GM18508 (cell line): ENCODE measurements around the gene PXYLP1.
A peak's percentile ranks its signal among the peaks of the same experiment; 100 is the strongest.
"Not testable (repeated sequence)": the region's sequence is repeated elsewhere in the genome, so short reads cannot be mapped to it uniquely, and the experiment has no call there.

Experiments used
- ATAC-seq: cut with Tn5 transposase; IDR thresholded peaks from one replicate; pipeline ENCODE4 v1.9.1; 2021; ENCODE audit warnings: moderate number of reproducible peaks; ENCODE audit not compliant: insufficient read depth, unreplicated experiment

Gene PXYLP1

GRCh38 chr3:141289228-141289772, 57.7 kb downstream of the PXYLP1 start:
- no peak for ATAC-seq

- ATAC-seq: no peak
These were observed 60.1 kb downstream of the PXYLP1 start for GRCh38 chr3:141291559-141292355.

- ATAC-seq: no peak
These were observed 60.9 kb downstream of the PXYLP1 start for GRCh38 chr3:141292356-141293058.

- no peak for ATAC-seq
These were observed 62.7 kb downstream of the PXYLP1 start for GRCh38 chr3:141294301-141294700.

DNA sequence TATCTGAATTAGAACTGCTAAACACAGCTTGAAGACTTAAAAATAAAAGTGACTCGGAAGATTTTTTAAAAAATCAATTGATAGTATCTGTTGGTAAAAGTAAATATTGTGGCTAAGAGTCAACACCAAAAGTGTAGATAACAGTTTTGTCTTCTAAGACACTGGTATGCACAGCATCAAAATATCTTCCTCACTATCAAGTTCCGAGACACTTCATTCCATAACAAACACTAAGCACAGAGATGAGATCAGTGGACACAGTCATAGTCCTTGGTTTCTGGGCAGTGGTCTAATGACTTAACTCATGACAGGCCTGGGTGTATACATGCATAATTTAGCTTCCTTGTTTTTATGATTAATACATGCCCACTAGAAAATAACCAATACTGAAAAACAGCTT, 63.2 kb downstream of the PXYLP1 start:
- no peak for ATAC-seq

- ATAC-seq: not testable (repeated sequence)
These were observed 68.8 kb downstream of the PXYLP1 start for GRCh38 chr3:141300426-141300825.

GRCh38 chr3:141302364-141303141, 70.9 kb downstream of the PXYLP1 start:
- ATAC-seq: no peak

GRCh38 chr3:141303481-141304223, 72.0 kb downstream of the PXYLP1 start:
- ATAC-seq: no peak

- ATAC-seq: no peak
These were observed 73.8 kb downstream of the PXYLP1 start for GRCh38 chr3:141305436-141305835.

GRCh38 chr3:141306276-141306675, 74.7 kb downstream of the PXYLP1 start:
- ATAC-seq: no peak

- no peak for ATAC-seq
These were observed 75.3 kb downstream of the PXYLP1 start for GRCh38 chr3:141306922-141307321.

GRCh38 chr3:141307351-141308059, 75.9 kb downstream of the PXYLP1 start:
- ATAC-seq: no peak

DNA sequence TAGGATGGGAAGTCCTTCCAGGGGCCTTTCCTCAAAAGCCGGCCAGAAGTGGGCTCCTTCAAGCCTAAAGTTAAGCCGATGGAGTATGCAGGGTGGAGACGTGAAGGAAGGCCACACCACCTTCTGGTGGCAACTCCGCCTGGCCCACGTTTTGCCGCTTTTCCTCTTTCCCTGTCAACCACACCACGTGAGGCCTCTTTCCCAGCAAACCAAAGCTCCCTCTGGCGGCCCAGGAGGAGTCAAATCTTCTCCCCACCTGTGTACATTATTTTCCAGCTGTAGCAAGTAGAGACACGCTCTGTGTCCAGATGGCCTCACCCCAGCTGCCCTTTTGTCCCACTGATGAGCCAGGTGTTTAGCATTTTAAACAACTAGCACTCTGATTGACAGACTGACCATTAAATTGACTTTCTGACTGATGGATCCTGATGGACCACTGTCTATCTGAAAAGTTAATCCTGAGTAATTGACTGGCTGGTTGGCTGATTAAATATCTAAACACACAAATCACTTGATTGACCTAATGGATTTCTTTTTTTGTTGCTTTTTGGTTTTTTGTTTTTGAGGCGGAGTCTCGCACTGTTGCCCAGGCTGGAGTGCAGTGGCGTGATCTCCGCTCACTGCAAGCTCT, 77.1 kb downstream of the PXYLP1 start:
- ATAC-seq: no peak

- ATAC-seq: no peak
These were observed 79.5 kb downstream of the PXYLP1 start for GRCh38 chr3:141311170-141311495.

- ATAC-seq: peak; percentile 92
These were observed 80.1 kb downstream of the PXYLP1 start for GRCh38 chr3:141311496-141312353.

GRCh38 chr3:141312354-141313092, 80.9 kb downstream of the PXYLP1 start:
- no peak for ATAC-seq

DNA sequence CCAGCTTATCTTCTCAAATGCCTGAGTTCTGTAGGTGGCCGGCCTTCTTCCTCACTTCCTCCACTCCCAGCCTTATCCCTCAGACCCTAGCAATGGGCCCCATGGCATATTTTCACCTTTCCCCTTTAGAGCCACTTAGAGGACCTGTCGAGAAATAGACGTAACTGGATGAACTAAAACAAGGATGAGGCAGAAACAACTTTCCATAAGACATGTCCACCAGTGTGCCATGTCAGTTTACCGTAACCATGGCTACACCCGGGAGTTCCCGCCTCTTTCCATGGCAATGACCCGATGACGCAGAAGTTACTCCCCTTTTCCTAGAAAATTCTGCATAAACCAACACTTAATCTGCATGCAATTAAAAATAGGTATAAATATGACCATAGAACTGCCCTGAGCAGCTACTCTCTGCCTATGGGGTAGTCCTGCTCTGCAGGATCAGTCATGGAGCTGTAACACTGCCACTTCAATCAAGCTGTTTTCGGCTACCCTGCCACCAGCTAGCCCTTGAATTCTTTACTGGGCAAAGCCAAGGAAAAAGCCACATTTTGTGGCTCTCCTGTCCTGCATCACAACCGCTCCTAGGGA, 81.6 kb downstream of the PXYLP1 start:
- ATAC-seq: no peak
